ENCODE results near the gene PCBP3.
"Not testable (repeated sequence)": the region's sequence is repeated elsewhere in the genome, so short reads cannot be mapped to it uniquely, and the experiment has no call there.

The PCBP3 gene

GRCh38 chr21:45808663-45809062 is 165.1 kb downstream of the PCBP3 start:
- not testable (repeated sequence) for DNase-seq (ENCODE audit: low read depth in 2 of 2)

- no peak for DNase-seq (ENCODE audit: low read depth in 2 of 2)
Observed at GRCh38 chr21:45809421-45809820, 165.9 kb downstream of the PCBP3 start.

GRCh38 chr21:45811136-45811535 is 167.6 kb downstream of the PCBP3 start:
- no peak for DNase-seq (ENCODE audit: low read depth in 2 of 2)

- not testable (repeated sequence) for DNase-seq (ENCODE audit: low read depth in 2 of 2)
Observed at GRCh38 chr21:45814210-45814940, 170.8 kb downstream of the PCBP3 start.

- not testable (repeated sequence) for DNase-seq (ENCODE audit: low read depth in 2 of 2)
Observed at GRCh38 chr21:45815781-45816180, 172.3 kb downstream of the PCBP3 start.

- no peak for DNase-seq (ENCODE audit: low read depth in 2 of 2)
Observed at GRCh38 chr21:45816794-45817193, 173.3 kb downstream of the PCBP3 start.

- no peak for DNase-seq (ENCODE audit: low read depth in 2 of 2)
Observed at GRCh38 chr21:45817345-45817744, 173.8 kb downstream of the PCBP3 start.

- DNase-seq (ENCODE audit: low read depth in 2 of 2) = no peak
Observed at GRCh38 chr21:45818276-45818903, 174.9 kb downstream of the PCBP3 start.

- peak; percentile 61 to 82 for DNase-seq (ENCODE audit: low read depth in 2 of 2)
Observed at GRCh38 chr21:45818904-45819285, 175.4 kb downstream of the PCBP3 start.

- DNase-seq (ENCODE audit: low read depth in 2 of 2) = no peak
Observed at GRCh38 chr21:45819478-45820170, 176.1 kb downstream of the PCBP3 start.

GRCh38 chr21:45820171-45821091 is 176.9 kb downstream of the PCBP3 start:
- peak; percentile 63 to 78 for DNase-seq (ENCODE audit: low read depth in 2 of 2)

GRCh38 chr21:45821315-45821962 is 177.9 kb downstream of the PCBP3 start:
- no peak for DNase-seq (ENCODE audit: low read depth in 2 of 2)

- no peak for DNase-seq (ENCODE audit: low read depth in 2 of 2)
Observed at GRCh38 chr21:45821998-45822397, 178.5 kb downstream of the PCBP3 start.

- DNase-seq (ENCODE audit: low read depth in 2 of 2) = no peak
Observed at GRCh38 chr21:45822429-45823099, 179.0 kb downstream of the PCBP3 start.

- no peak for DNase-seq (ENCODE audit: low read depth in 2 of 2)
Observed at GRCh38 chr21:45823100-45823681, 179.7 kb downstream of the PCBP3 start.

- DNase-seq (ENCODE audit: low read depth in 2 of 2) = no peak
Observed at GRCh38 chr21:45824546-45825215, 181.2 kb downstream of the PCBP3 start.

- no peak for DNase-seq (ENCODE audit: low read depth in 2 of 2)
Observed at GRCh38 chr21:45825219-45825618, 181.7 kb downstream of the PCBP3 start.

- no peak for DNase-seq (ENCODE audit: low read depth in 2 of 2)
Observed at GRCh38 chr21:45826676-45827301, 183.3 kb downstream of the PCBP3 start.

GRCh38 chr21:45827302-45827692 is 183.8 kb downstream of the PCBP3 start:
- no peak for DNase-seq (ENCODE audit: low read depth in 2 of 2)
